H9 (cell line): ENCODE measurements around the gene TECTB. TPM values are rescaled to one million over a fixed set of nuclear protein-coding genes. Genes with fewer than 3 reads are reported as not detected.

Source experiments
- DNase-seq: peaks from one replicate; pipeline ENCODE4 v3.0.0-alpha.2; 2017
- H2AFZ ChIP-seq: one replicate; pipeline ENCODE4 v1.6.1; 2013; ENCODE audit warnings: mild to moderate bottlenecking, low read length, control low read depth, moderate library complexity
- H2AK5ac ChIP-seq: 2 replicates; pipeline ENCODE4 v1.6.1; 2013; ENCODE audit warnings: low read length, control low read depth, mixed read lengths; ENCODE audit not compliant: insufficient read length
- H2BK120ac ChIP-seq: one replicate; pipeline ENCODE4 v1.6.1; 2013; ENCODE audit warnings: low read depth, mild to moderate bottlenecking, low read length, control low read depth, inconsistent platforms; ENCODE audit not compliant: poor library complexity, severe bottlenecking
- H2BK12ac ChIP-seq: 2 replicates; pipeline ENCODE4 v1.6.1; 2013; ENCODE audit warnings: low read length, control low read depth, mixed read lengths, low read depth; ENCODE audit not compliant: insufficient read length
- H2BK15ac ChIP-seq: 2 replicates; pipeline ENCODE4 v1.6.1; 2013; ENCODE audit warnings: low read depth, low read length, control low read depth
- H2BK20ac ChIP-seq: one replicate; pipeline ENCODE4 v1.6.1; 2013; ENCODE audit warnings: low read depth, mild to moderate bottlenecking, low read length, control low read depth, inconsistent platforms; ENCODE audit not compliant: poor library complexity, severe bottlenecking
- H2BK5ac ChIP-seq: 2 replicates; pipeline ENCODE4 v1.6.1; 2013; ENCODE audit warnings: low read length, control low read depth, mixed read lengths; ENCODE audit not compliant: insufficient read length
- H3K14ac ChIP-seq: 2 replicates; pipeline ENCODE4 v1.6.1; 2013; ENCODE audit warnings: low read length, control low read depth; ENCODE audit not compliant: insufficient read depth
- H3K18ac ChIP-seq: 2 replicates; pipeline ENCODE4 v1.6.1; 2013; ENCODE audit warnings: low read depth, mild to moderate bottlenecking, mixed read lengths, low read length, control low read depth; ENCODE audit not compliant: insufficient read length
- H3K23ac ChIP-seq: 2 replicates; pipeline ENCODE4 v1.6.1; 2013; ENCODE audit warnings: low read length, control low read depth, mixed read lengths, low read depth; ENCODE audit not compliant: insufficient read length
- H3K23me2 ChIP-seq: 2 replicates; pipeline ENCODE4 v1.6.1; 2013; ENCODE audit warnings: low read depth, mild to moderate bottlenecking, mixed read lengths, low read length, control low read depth; ENCODE audit not compliant: insufficient read length, poor library complexity, severe bottlenecking
- H3K27ac ChIP-seq: 2 replicates; pipeline ENCODE4 v1.5.1; 2013; ENCODE audit warnings: low read length, control low read depth, mixed read lengths, low read depth; ENCODE audit not compliant: insufficient read length
- H3K27me3 ChIP-seq: 2 replicates; pipeline ENCODE4 v1.6.1; 2013; ENCODE audit warnings: low read length, control low read depth, inconsistent platforms; ENCODE audit not compliant: insufficient read depth
- H3K4ac ChIP-seq: 2 replicates; pipeline ENCODE4 v1.6.1; 2013; ENCODE audit warnings: low read depth, mild to moderate bottlenecking, control low read depth, inconsistent platforms, low read length, moderate library complexity
- H3K4me1 ChIP-seq: 2 replicates; pipeline ENCODE4 v1.6.1; 2013; ENCODE audit warnings: low read length, control low read depth, inconsistent platforms; ENCODE audit not compliant: insufficient read depth
- H3K4me2 ChIP-seq: 2 replicates; pipeline ENCODE4 v1.6.1; 2013; ENCODE audit warnings: low read length, control low read depth, mixed read lengths; ENCODE audit not compliant: insufficient read length, insufficient read depth
- H3K56ac ChIP-seq: 2 replicates; pipeline ENCODE4 v1.6.1; 2013; ENCODE audit warnings: low read depth, mild to moderate bottlenecking, mixed read lengths, low read length, control low read depth; ENCODE audit not compliant: insufficient read length
- H3K79me1 ChIP-seq: 2 replicates; pipeline ENCODE4 v1.6.1; 2013; ENCODE audit warnings: low read depth, mild to moderate bottlenecking, moderate library complexity, low read length, control low read depth, inconsistent platforms; ENCODE audit not compliant: insufficient read depth, poor library complexity, severe bottlenecking
- H3K79me2 ChIP-seq: 2 replicates; pipeline ENCODE4 v1.6.1; 2013; ENCODE audit warnings: low read length, control low read depth, inconsistent platforms; ENCODE audit not compliant: insufficient read depth
- H3K9ac ChIP-seq: 2 replicates; pipeline ENCODE4 v1.6.1; 2013; ENCODE audit warnings: low read length, control low read depth, mixed read lengths; ENCODE audit not compliant: insufficient read length; ENCODE audit errors: extremely low read depth
- H3K9me3 ChIP-seq: one replicate; pipeline ENCODE4 v1.6.1; 2013; ENCODE audit warnings: low read depth, low read length, inconsistent platforms; ENCODE audit not compliant: control insufficient read depth
- H3T11ph ChIP-seq: one replicate; pipeline ENCODE4 v1.6.1; 2013; ENCODE audit warnings: mild to moderate bottlenecking, low read length, control low read depth, inconsistent platforms
- H4K20me1 ChIP-seq: one replicate; pipeline ENCODE4 v1.6.1; 2013; ENCODE audit not compliant: control insufficient read depth, insufficient read length, insufficient read depth
- H4K5ac ChIP-seq: 2 replicates; pipeline ENCODE4 v1.6.1; 2013; ENCODE audit warnings: low read depth, mild to moderate bottlenecking, mixed read lengths, low read length, control low read depth; ENCODE audit not compliant: insufficient read length
- H4K8ac ChIP-seq: replicated peaks from 2 replicates; pipeline ENCODE4 v1.6.1; 2013; ENCODE audit warnings: low read length, control low read depth, mixed read lengths, low read depth; ENCODE audit not compliant: insufficient read length
- H4K91ac ChIP-seq: 2 replicates; pipeline ENCODE4 v1.6.1; 2013; ENCODE audit warnings: low read depth, mild to moderate bottlenecking, moderate library complexity, mixed read lengths, low read length, control low read depth; ENCODE audit not compliant: insufficient read length
- H3K27ac Mint-ChIP-seq, 3 experiments: 2 replicates in 2 of 3; 3 replicates in 1 of 3; pipeline ENCODE4 v1.8.0; 2020 to 2021; ENCODE audit warnings: mixed read lengths in 3 of 3, mild to moderate bottlenecking in 1 of 3, moderate library complexity in 1 of 3
- H3K27me3 Mint-ChIP-seq: 2 replicates; pipeline ENCODE4 v1.8.0; 2021; ENCODE audit warnings: low read depth, mild to moderate bottlenecking, moderate library complexity, mixed read lengths
- H3K36me3 Mint-ChIP-seq, 3 experiments: 2 replicates in 2 of 3; 3 replicates in 1 of 3; pipeline ENCODE4 v1.8.0; 2020 to 2021; ENCODE audit warnings: low read depth in 3 of 3, mixed read lengths in 3 of 3; ENCODE audit not compliant: insufficient read depth in 1 of 3
- H3K4me1 Mint-ChIP-seq, 2 experiments: 2 replicates each; pipeline ENCODE4 v1.8.0; 2020; ENCODE audit warnings: mixed read lengths in 2 of 2
- H3K4me3 Mint-ChIP-seq, 2 experiments: 2 replicates in 1 of 2; 3 replicates in 1 of 2; pipeline ENCODE4 v1.8.0; 2020 to 2021; ENCODE audit warnings: mild to moderate bottlenecking in 2 of 2, mixed read lengths in 2 of 2, moderate library complexity in 1 of 2
- H3K9me3 Mint-ChIP-seq, 2 experiments: 2 replicates in 1 of 2; 3 replicates in 1 of 2; pipeline ENCODE4 v1.8.0; 2020; ENCODE audit warnings: mild to moderate bottlenecking in 2 of 2, mixed read lengths in 2 of 2, moderate library complexity in 1 of 2
- whole genome bisulfite sequencing: extraction: QIAGEN DNeasy Blood & Tissue Kit; methylation state at CpG from one replicate; pipeline ENCODE4 v1.1.7; 2013; ENCODE audit warnings: missing lambda C conversion rate, low lambda C conversion rate, mixed read lengths; ENCODE audit not compliant: insufficient read length; ENCODE audit errors: extremely low coverage; 5-methylcytosine and 5-hydroxymethylcytosine counted together
- total RNA-seq: library from RNA; stranded (reverse); gene quantifications from 2 replicates; pipeline ENCODE4 v1.2.1, GENCODE V29; 2021
- TF ChIP-seq, protein P1 (sequence below): fragments of 200-600 bp; sonication (generic); conservative IDR thresholded peaks from 3 replicates; pipeline ENCODE4 v1.8.0; 2021; ENCODE audit warnings: antibody characterized with exemption, mild to moderate bottlenecking

The TECTB gene
- total RNA-seq, 1 experiment from 2014 or later, result not detected

DNA sequence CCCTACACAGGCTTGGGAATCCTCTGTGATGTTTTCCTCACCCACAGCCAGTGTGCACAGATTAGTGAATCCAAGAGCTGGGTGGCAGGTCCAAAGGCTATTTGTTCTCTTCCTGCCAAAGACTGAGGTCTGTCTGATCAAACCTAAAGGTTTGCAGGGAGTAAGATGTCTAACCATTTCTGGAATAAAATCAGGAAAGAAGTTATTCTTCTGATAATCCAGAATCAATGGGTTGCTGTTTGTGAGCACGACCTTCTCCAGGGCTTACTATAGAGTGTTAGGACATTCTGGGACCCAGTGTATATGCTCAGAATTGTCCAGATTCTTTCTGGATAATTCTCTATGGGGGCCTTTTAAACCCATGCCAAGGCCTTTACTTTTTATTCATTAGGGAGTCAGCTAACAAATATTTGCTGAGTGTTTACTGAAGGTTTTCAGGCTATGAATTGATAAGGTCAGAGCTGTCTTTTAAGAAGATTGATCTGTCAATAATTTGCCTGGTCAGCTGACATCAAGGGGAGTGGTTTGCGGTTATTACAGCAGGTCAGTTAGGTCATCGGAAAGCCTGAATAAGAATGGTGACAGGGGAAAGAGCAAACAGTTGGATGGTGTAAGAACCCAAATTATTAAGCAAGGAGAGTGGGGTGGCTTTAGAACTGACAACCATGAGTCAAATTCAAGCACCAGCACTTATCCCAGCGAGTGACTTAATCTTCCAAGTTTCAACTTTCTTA is 7.5 kb upstream of the TECTB start:
- no peaks in the 10 kb centered on the region for H3K9me3 Mint-ChIP-seq
- H3T11ph ChIP-seq, result no peak overlapping the region
- H3K9me3 ChIP-seq, result no peaks in the 10 kb centered on the region
- no peaks in the 10 kb centered on the region for H4K20me1 ChIP-seq
- H2BK20ac ChIP-seq, result no peak overlapping the region
- H3K36me3 Mint-ChIP-seq, result no peaks in the 10 kb centered on the region
- H2AK5ac ChIP-seq, result no peak overlapping the region
- no peak overlapping the region for H3K4me3 Mint-ChIP-seq
- no peak overlapping the region for H3K56ac ChIP-seq
- DNase-seq, result no peak
- no peaks in the 10 kb centered on the region for H3K27me3 Mint-ChIP-seq
- H3K27ac ChIP-seq, result no peak overlapping the region
- H3K4me1 Mint-ChIP-seq, result peaks cover 17 to 20% of the 10 kb centered on the region in 2 experiments
- no peak overlapping the region for H2BK5ac ChIP-seq
- H2BK12ac ChIP-seq, result no peak overlapping the region
- H3K14ac ChIP-seq, result no peak overlapping the region
- H3K4me2 ChIP-seq, result no peak overlapping the region
- no peak overlapping the region for H4K91ac ChIP-seq
- no CpG with 5 or more reads among the region's 4 CpGs for WGBS
- H2BK15ac ChIP-seq, result no peak overlapping the region
- no peak overlapping the region for H3K18ac ChIP-seq
- no peak overlapping the region for H3K9ac ChIP-seq
- H3K4ac ChIP-seq, result no peak overlapping the region
- no peaks in the 10 kb centered on the region for H3K79me2 ChIP-seq
- H4K5ac ChIP-seq, result no peak overlapping the region
- H2BK120ac ChIP-seq, result no peak overlapping the region
- TF ChIP-seq, protein P1, sequence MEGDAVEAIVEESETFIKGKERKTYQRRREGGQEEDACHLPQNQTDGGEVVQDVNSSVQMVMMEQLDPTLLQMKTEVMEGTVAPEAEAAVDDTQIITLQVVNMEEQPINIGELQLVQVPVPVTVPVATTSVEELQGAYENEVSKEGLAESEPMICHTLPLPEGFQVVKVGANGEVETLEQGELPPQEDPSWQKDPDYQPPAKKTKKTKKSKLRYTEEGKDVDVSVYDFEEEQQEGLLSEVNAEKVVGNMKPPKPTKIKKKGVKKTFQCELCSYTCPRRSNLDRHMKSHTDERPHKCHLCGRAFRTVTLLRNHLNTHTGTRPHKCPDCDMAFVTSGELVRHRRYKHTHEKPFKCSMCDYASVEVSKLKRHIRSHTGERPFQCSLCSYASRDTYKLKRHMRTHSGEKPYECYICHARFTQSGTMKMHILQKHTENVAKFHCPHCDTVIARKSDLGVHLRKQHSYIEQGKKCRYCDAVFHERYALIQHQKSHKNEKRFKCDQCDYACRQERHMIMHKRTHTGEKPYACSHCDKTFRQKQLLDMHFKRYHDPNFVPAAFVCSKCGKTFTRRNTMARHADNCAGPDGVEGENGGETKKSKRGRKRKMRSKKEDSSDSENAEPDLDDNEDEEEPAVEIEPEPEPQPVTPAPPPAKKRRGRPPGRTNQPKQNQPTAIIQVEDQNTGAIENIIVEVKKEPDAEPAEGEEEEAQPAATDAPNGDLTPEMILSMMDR, result no peak
- no peaks in the 10 kb centered on the region for H3K79me1 ChIP-seq
- H2AFZ ChIP-seq, result no peak overlapping the region
- no peak overlapping the region for H4K8ac ChIP-seq
- no peak overlapping the region for H3K23ac ChIP-seq
- no peak overlapping the region for H3K27ac Mint-ChIP-seq
- peaks cover 6% of the 10 kb centered on the region; the same call in 1 of the 2 replicates for H3K4me1 ChIP-seq
- no peaks in the 10 kb centered on the region for H3K23me2 ChIP-seq
- H3K27me3 ChIP-seq, result no peaks in the 10 kb centered on the region
